H1 (cell line): ENCODE data around the gene TGM2.

Experiments used
- ASH2L ChIP-seq: fragments of 200-600, 300-600 bp; sonication (generic); IDR thresholded peaks from one replicate; pipeline ENCODE4 v1.7.1; 2017; ENCODE audit warnings: low read length
- CEBPB ChIP-seq: IDR thresholded peaks from 2 replicates; pipeline ENCODE4 v1.6.1; 2012; ENCODE audit warnings: low read depth, low read length
- EZH2 ChIP-seq: fragments of 200-600 bp; sonication (generic); IDR thresholded peaks from 2 replicates; pipeline ENCODE4 v1.7.1; 2012; ENCODE audit warnings: low read depth, mild to moderate bottlenecking, moderate library complexity, low read length, inconsistent platforms; ENCODE audit not compliant: severe bottlenecking
- GABPA ChIP-seq: IDR thresholded peaks from 2 replicates; pipeline ENCODE4 v1.6.1; 2011; ENCODE audit warnings: mild to moderate bottlenecking, low read length, moderate library complexity, borderline replicate concordance; ENCODE audit not compliant: insufficient read depth
- HDAC6 ChIP-seq: IDR thresholded peaks from one replicate; pipeline ENCODE4 v1.7.1; 2012; ENCODE audit warnings: low read depth, mild to moderate bottlenecking, inconsistent platforms, low read length, moderate library complexity
- POLR2A ChIP-seq, 2 experiments: IDR thresholded peaks; 1 replicate in 1 of 2; 2 replicates in 1 of 2; pipeline ENCODE4 v1.6.1; 2011; ENCODE audit warnings: low read depth in 2 of 2, low read length in 2 of 2, mild to moderate bottlenecking in 2 of 2; ENCODE audit errors: control extremely low read depth in 1 of 2
- POLR2AphosphoS5 ChIP-seq: IDR thresholded peaks from 2 replicates; pipeline ENCODE4 v1.6.1; 2011; ENCODE audit warnings: low read depth, low read length
- RAD21 ChIP-seq, 2 experiments: IDR thresholded peaks in 1 of 2; conservative IDR thresholded peaks in 1 of 2; 2 replicates each; pipeline ENCODE4 v1.6.1; 2011; ENCODE audit warnings: low read depth in 2 of 2, low read length in 2 of 2, improper control_type of control experiment in 1 of 2, inconsistent platforms in 1 of 2, mild to moderate bottlenecking in 1 of 2, moderate library complexity in 1 of 2
- RNF2 ChIP-seq: fragments of 200-900, 300-1000 bp; sonication (generic); IDR thresholded peaks from 2 replicates; pipeline ENCODE4 v1.7.1; 2016; ENCODE audit warnings: borderline replicate concordance, low read depth, mild to moderate bottlenecking, antibody characterized with exemption, low read length; ENCODE audit not compliant: poor library complexity, severe bottlenecking; ENCODE audit errors: missing control alignments
- SP1 ChIP-seq: IDR thresholded peaks from 2 replicates; pipeline ENCODE4 v1.6.1; 2011; ENCODE audit warnings: low read depth, low read length
- USF2 ChIP-seq: IDR thresholded peaks from 2 replicates; pipeline ENCODE4 v1.6.1; 2011; ENCODE audit warnings: low read length, improper control_type of control experiment
- ZNF274 ChIP-seq: IDR thresholded peaks from 2 replicates; pipeline ENCODE4 v1.7.0; 2012; ENCODE audit warnings: low read length, borderline replicate concordance; ENCODE audit errors: extremely low read depth
- TF ChIP-seq, protein P1 (sequence below), 3 experiments: IDR thresholded peaks; 1 replicate in 2 of 3; 2 replicates in 1 of 3; pipeline versions ENCODE4 v1.5.1 to v1.6.1; 2011; ENCODE audit warnings: low read length in 3 of 3, mild to moderate bottlenecking in 3 of 3, inconsistent platforms in 2 of 3, low read depth in 1 of 3, moderate library complexity in 1 of 3; ENCODE audit not compliant: insufficient read depth in 1 of 3; ENCODE audit errors: control extremely low read depth in 1 of 3

- TF ChIP-seq ZNF274 (no peak), EZH2 (no peak), ASH2L (no peak), HDAC6 (no peak), POLR2A (IDR thresholded peaks at IDR 0.05; ENCODE audit: control extremely low read depth in 1 of 2, low read depth in 2 of 2, low read length in 2 of 2) (no peak), GABPA (no peak), RNF2 (no peak), RAD21 (IDR thresholded peaks at IDR 0.05 in 1 of 2, conservative IDR thresholded peaks at IDR 0.05 in 1 of 2; ENCODE audit: low read depth in 2 of 2, low read length in 2 of 2) (no peak), SP1 (no peak), CEBPB (no peak), USF2 (no peak), POLR2AphosphoS5 (no peak)
- TF ChIP-seq, protein P1, sequence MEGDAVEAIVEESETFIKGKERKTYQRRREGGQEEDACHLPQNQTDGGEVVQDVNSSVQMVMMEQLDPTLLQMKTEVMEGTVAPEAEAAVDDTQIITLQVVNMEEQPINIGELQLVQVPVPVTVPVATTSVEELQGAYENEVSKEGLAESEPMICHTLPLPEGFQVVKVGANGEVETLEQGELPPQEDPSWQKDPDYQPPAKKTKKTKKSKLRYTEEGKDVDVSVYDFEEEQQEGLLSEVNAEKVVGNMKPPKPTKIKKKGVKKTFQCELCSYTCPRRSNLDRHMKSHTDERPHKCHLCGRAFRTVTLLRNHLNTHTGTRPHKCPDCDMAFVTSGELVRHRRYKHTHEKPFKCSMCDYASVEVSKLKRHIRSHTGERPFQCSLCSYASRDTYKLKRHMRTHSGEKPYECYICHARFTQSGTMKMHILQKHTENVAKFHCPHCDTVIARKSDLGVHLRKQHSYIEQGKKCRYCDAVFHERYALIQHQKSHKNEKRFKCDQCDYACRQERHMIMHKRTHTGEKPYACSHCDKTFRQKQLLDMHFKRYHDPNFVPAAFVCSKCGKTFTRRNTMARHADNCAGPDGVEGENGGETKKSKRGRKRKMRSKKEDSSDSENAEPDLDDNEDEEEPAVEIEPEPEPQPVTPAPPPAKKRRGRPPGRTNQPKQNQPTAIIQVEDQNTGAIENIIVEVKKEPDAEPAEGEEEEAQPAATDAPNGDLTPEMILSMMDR (IDR thresholded peaks at IDR 0.05; ENCODE audit: control extremely low read depth in 1 of 3, insufficient read depth in 1 of 3, low read depth in 1 of 3, low read length in 3 of 3): no peak
These were observed 27.5 kb downstream of the TGM2 start for GRCh38 chr20:38137441-38138037.
